Measurements from ENCODE around the gene ZNF763. TPM values are rescaled to one million over a fixed set of nuclear protein-coding genes. Genes with fewer than 3 reads are reported as not detected.

The ZNF763 gene
- polyA plus RNA-seq, 3 donors, result 1.3 to 2.6 (median 1.7) TPM

DNA sequence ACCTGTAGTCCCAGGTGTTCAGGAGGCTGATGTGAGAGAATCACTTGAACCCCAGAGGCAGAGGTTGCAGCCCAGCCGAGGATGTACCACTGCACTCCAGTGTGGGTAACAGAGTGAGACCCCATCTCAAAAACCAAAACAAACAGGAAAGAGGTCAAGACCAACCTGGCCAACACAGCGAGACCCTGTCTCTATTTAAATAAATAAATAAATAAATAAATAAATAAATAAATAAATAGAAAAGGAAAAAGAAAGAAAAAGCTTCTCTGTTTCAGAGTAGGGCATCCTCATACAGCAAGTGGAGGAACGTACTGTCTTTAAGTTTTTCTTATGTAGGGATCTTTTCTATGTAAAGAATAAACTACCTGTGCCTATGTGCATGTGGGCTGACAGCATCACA, 37.6 kb upstream of the ZNF763 start:
- Histone ChIP-seq H3K36me3 (replicated peaks in 1 of 2; ENCODE audit: control insufficient read depth in 1 of 2, insufficient read depth in 2 of 2, low read length in 2 of 2) (peaks cover 0 to 43% of the 10 kb centered on the region in 2 donors), H3K4me2 (replicated peaks; ENCODE audit: extremely low read depth, low read length, poor library complexity, severe bottlenecking) (no peak overlapping the region), H3K4me1 (ENCODE audit: control insufficient read depth in 1 of 2, insufficient read depth in 2 of 2, low read length in 2 of 2) (peaks cover 26 to 37% of the 10 kb centered on the region in 2 donors), H3K27me3 (ENCODE audit: control insufficient read depth in 2 of 2, insufficient read depth in 2 of 2, low read length in 2 of 2) (no peaks in the 10 kb centered on the region), H2AFZ (ENCODE audit: insufficient read depth, low read depth, low read length, poor library complexity, severe bottlenecking) (no peak overlapping the region), H3K4me3 (replicated peaks in 1 of 3; ENCODE audit: low read depth in 2 of 3, low read length in 3 of 3) (no peak overlapping the region), H3K27ac (ENCODE audit: low read depth in 1 of 2, low read length in 2 of 2) (no peak overlapping the region), H3K9me3 (replicated peaks in 1 of 2; ENCODE audit: control insufficient read depth in 1 of 2, insufficient read depth in 1 of 2, low read length in 2 of 2) (peaks cover 25 to 43% of the 10 kb centered on the region in 2 donors), H3K9ac (ENCODE audit: insufficient read depth, low read length, poor library complexity, severe bottlenecking) (no peak overlapping the region), H4K20me1 (ENCODE audit: insufficient read depth, low read length) (no peaks in the 10 kb centered on the region), H3K79me2 (ENCODE audit: insufficient read depth, low read length) (peaks cover 71% of the 10 kb centered on the region)
- Mint-ChIP-seq H3K4me1 (peaks cover 40% of the 10 kb centered on the region), H3K27ac (no peak overlapping the region), H3K36me3 (peaks cover 8 to 22% of the 10 kb centered on the region in 2 donors), H3K4me3 (no peak overlapping the region), H3K27me3 (ENCODE audit: low read depth in 3 of 3) (no peaks in the 10 kb centered on the region), H3K9me3 (peaks cover 11 to 38% (median 25%) of the 10 kb centered on the region in 7 donors)
- WGBS (ENCODE audit: insufficient coverage), result no CpG with 5 or more reads among the region's 3 CpGs
- DNase-seq, result no peak
- TF ChIP-seq, protein P1, sequence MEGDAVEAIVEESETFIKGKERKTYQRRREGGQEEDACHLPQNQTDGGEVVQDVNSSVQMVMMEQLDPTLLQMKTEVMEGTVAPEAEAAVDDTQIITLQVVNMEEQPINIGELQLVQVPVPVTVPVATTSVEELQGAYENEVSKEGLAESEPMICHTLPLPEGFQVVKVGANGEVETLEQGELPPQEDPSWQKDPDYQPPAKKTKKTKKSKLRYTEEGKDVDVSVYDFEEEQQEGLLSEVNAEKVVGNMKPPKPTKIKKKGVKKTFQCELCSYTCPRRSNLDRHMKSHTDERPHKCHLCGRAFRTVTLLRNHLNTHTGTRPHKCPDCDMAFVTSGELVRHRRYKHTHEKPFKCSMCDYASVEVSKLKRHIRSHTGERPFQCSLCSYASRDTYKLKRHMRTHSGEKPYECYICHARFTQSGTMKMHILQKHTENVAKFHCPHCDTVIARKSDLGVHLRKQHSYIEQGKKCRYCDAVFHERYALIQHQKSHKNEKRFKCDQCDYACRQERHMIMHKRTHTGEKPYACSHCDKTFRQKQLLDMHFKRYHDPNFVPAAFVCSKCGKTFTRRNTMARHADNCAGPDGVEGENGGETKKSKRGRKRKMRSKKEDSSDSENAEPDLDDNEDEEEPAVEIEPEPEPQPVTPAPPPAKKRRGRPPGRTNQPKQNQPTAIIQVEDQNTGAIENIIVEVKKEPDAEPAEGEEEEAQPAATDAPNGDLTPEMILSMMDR (IDR thresholded peaks at IDR 0.05), result no peak
- intact Hi-C loops (cut with micrococcal nuclease), result loop anchor here in 1 of 2 donors (5.0 to 10.0 kb wide), 2 partner anchors 60 to 138 kb away; partner anchors contain the start of gene ZNF844

DNA sequence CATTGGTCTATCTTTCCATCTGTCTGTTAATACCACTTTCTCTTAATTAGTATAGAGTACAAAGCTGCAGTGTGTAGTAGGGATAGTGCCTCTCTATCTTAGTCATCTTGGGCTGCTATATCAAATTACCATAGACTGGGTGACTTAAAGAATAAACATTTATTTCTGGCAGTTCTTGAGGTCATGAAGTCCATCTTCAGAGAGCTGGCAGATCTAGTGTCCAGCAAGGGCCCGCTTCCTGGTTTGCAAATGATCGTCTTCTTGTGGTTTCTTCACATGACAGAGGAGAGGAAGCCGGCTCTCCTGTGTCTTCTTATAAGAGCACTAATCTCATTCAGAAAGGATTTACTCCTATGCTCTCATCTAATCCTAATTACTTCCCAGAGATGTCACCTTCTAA, 33.8 kb upstream of the ZNF763 start:
- H3K9ac ChIP-seq (ENCODE audit: insufficient read depth, low read length, poor library complexity, severe bottlenecking), result no peak overlapping the region
- no peak overlapping the region for H3K27ac ChIP-seq (ENCODE audit: low read depth in 1 of 2, low read length in 2 of 2)
- peaks cover 4 to 70% of the 10 kb centered on the region in 2 donors for H3K36me3 ChIP-seq (replicated peaks in 1 of 2; ENCODE audit: control insufficient read depth in 1 of 2, insufficient read depth in 2 of 2, low read length in 2 of 2)
- H3K4me3 ChIP-seq (replicated peaks in 1 of 3; ENCODE audit: low read depth in 2 of 3, low read length in 3 of 3), result no peak overlapping the region
- no peak overlapping the region for H3K4me2 ChIP-seq (replicated peaks; ENCODE audit: extremely low read depth, low read length, poor library complexity, severe bottlenecking)
- H4K20me1 ChIP-seq (ENCODE audit: insufficient read depth, low read length), result no peaks in the 10 kb centered on the region
- Mint-ChIP-seq H3K4me1 (peaks cover 21% of the 10 kb centered on the region), H3K36me3 (peaks cover 21 to 34% of the 10 kb centered on the region in 2 donors), H3K27ac (peak overlapping the region in 1 of 7 donors; percentile 1), H3K9me3 (peaks cover 18 to 67% (median 56%) of the 10 kb centered on the region in 7 donors), H3K4me3 (no peak overlapping the region), H3K27me3 (ENCODE audit: low read depth in 3 of 3) (peaks cover 0 to 2% (median 0%) of the 10 kb centered on the region in 3 donors)
- H3K79me2 ChIP-seq (ENCODE audit: insufficient read depth, low read length), result peaks cover 99% of the 10 kb centered on the region
- H3K27me3 ChIP-seq (ENCODE audit: control insufficient read depth in 2 of 2, insufficient read depth in 2 of 2, low read length in 2 of 2), result no peaks in the 10 kb centered on the region
- TF ChIP-seq, protein P1 (IDR thresholded peaks at IDR 0.05), result no peak
- peaks cover 8 to 10% of the 10 kb centered on the region in 2 donors for H3K4me1 ChIP-seq (ENCODE audit: control insufficient read depth in 1 of 2, insufficient read depth in 2 of 2, low read length in 2 of 2)
- no peak overlapping the region for H2AFZ ChIP-seq (ENCODE audit: insufficient read depth, low read depth, low read length, poor library complexity, severe bottlenecking)
- DNase-seq, result no peak
- intact Hi-C loops (cut with micrococcal nuclease), result no loop called here
- H3K9me3 ChIP-seq (replicated peaks in 1 of 2; ENCODE audit: control insufficient read depth in 1 of 2, insufficient read depth in 1 of 2, low read length in 2 of 2), result peaks cover 58 to 80% of the 10 kb centered on the region in 2 donors
- no CpG with 5 or more reads among the region's 3 CpGs for WGBS (ENCODE audit: insufficient coverage)

Data from CD14-positive monocyte (primary cell).